OCI-LY3 (cell line): Measurements from ENCODE around the gene JUN.

Source experiments
- H2AFZ ChIP-seq: fragments of 200-600, 300-600 bp; shearing (Covaris generic); 2 replicates; pipeline ENCODE4 v1.6.0; 2014; ENCODE audit warnings: antibody characterized with exemption, low read depth, low read length
- H3K27ac ChIP-seq: fragments of 200-600, 300-600 bp; sonication (generic); 2 replicates; pipeline ENCODE4 v1.5.1; 2014; ENCODE audit warnings: mild to moderate bottlenecking, low read length, moderate library complexity, mixed read lengths
- H3K27me3 ChIP-seq: fragments of 200-600, 300-600 bp; sonication (generic); 2 replicates; pipeline ENCODE4 v1.6.1; 2014; ENCODE audit warnings: low read depth, low read length, mixed read lengths
- H3K36me3 ChIP-seq: fragments of 200-600, 300-600 bp; sonication (generic); replicated peaks from 2 replicates; pipeline ENCODE3; 2014; ENCODE audit warnings: low read depth, low read length, mixed read lengths
- H3K4me1 ChIP-seq: fragments of 300-600, 200-600 bp; sonication (generic); 2 replicates; pipeline ENCODE4 v1.6.1; 2014; ENCODE audit warnings: low read length, mixed read lengths
- H3K4me2 ChIP-seq: fragments of 200-600, 300-600 bp; sonication (generic); 2 replicates; pipeline ENCODE4 v1.6.1; 2014; ENCODE audit warnings: low read length, mixed read lengths
- H3K4me3 ChIP-seq: fragments of 300-600, 200-600 bp; sonication (generic); 2 replicates; pipeline ENCODE4 v1.5.1; 2014; ENCODE audit warnings: antibody characterized with exemption, mild to moderate bottlenecking, low read length, moderate library complexity
- H3K79me2 ChIP-seq: fragments of 300-600, 200-600 bp; shearing (Covaris generic); 2 replicates; pipeline ENCODE4 v1.6.1; 2014; ENCODE audit warnings: mild to moderate bottlenecking, low read length, mixed read lengths
- H3K9ac ChIP-seq: fragments of 300-600, 200-600 bp; shearing (Covaris generic); 2 replicates; pipeline ENCODE4 v1.6.0; 2014; ENCODE audit warnings: mild to moderate bottlenecking, low read length, moderate library complexity
- H3K9me3 ChIP-seq: fragments of 200-600, 300-600 bp; shearing (Covaris generic); 2 replicates; pipeline ENCODE4 v1.6.1; 2014; ENCODE audit warnings: low read length, mixed read lengths; ENCODE audit not compliant: insufficient read depth
- H4K20me1 ChIP-seq: fragments of 200-600, 300-600 bp; sonication (generic); 2 replicates; pipeline ENCODE4 v1.6.1; 2016; ENCODE audit warnings: low read length, mixed read lengths; ENCODE audit not compliant: insufficient read depth
- CTCF ChIP-seq: fragments of 200-600, 300-600 bp; sonication (generic); IDR thresholded peaks from 2 replicates; pipeline ENCODE4 v1.5.1; 2014; ENCODE audit warnings: antibody characterized with exemption, low read length, low read depth
- EZH2phosphoT487 ChIP-seq: fragments of 200-600 bp; shearing (Covaris generic); IDR thresholded peaks from 2 replicates; pipeline ENCODE4 v1.6.1; 2018; ENCODE audit warnings: antibody characterized with exemption, mixed run types, low read depth

JUN gene

DNA sequence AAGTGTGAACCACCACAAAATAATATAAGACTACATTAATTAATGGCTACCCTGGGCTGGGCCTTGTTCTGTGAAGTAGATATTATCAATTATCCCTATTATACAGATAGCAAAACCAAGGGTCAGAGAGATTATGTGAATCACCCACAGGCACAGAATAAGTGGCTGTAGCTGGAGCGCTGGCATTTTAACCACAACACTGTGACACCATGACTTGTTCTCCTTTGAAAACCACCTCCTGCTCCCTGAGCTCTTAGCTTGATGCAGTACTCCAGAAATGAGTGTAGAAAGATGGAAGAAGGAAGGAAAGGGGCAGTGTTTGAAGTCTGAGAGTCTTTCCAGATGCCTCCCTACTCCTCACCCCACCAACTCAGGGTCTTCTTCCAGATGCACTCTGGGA is 29.5 kb upstream of the JUN start:
- H3K4me2 ChIP-seq: no peak overlapping the region
- H4K20me1 ChIP-seq: no peaks in the 10 kb centered on the region
- no peak overlapping the region for H3K27ac ChIP-seq
- TF ChIP-seq EZH2phosphoT487 (no peak), CTCF (no peak)
- H3K36me3 ChIP-seq: no peaks in the 10 kb centered on the region
- H3K9ac ChIP-seq: no peak overlapping the region
- no peaks in the 10 kb centered on the region for H3K9me3 ChIP-seq
- H3K79me2 ChIP-seq: no peaks in the 10 kb centered on the region
- H3K4me3 ChIP-seq: no peak overlapping the region
- no peaks in the 10 kb centered on the region for H3K27me3 ChIP-seq
- no peak overlapping the region for H2AFZ ChIP-seq
- peaks cover 21% of the 10 kb centered on the region for H3K4me1 ChIP-seq

DNA sequence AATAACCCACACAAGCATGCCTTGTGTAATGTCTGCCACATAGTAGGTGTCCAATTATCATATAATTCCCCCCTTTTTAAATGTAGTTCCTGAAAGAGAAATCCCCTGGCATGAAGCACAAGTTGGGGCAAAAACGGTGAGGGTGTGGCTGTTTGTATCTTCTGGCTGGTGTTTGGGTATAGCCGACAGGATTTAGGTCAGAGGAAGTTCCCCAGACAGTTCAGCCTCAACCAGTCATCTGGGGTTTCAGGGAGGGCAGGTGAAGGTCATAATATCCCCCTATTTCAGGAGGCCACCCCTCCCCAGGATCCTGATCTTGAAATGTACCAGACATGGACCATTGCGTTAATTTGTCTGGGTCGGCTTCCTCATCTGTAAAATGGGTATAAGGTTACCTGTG is 29.1 kb upstream of the JUN start:
- H3K79me2 ChIP-seq: no peaks in the 10 kb centered on the region
- TF ChIP-seq CTCF (no peak), EZH2phosphoT487 (no peak)

DNA sequence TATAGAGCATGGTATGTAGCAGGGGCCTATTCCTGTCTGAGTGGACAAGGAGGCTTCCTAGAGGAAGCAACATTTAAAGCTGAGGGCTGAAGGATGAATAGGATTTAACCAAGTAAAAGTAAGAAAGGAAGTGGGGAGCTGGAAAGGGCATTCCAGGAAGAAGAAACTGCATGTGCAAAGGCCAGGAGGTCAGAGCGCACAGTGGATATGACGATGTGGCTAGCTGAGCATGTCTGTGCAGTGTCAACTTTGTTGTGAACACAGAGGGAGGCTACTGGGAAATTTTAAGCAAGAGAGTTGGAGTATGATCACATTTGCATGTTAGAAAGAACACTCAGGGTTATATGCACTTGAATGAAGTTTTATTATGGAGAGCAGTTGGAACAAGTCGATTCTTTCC is 28.6 kb upstream of the JUN start:
- H2AFZ ChIP-seq: no peak overlapping the region
- no peak overlapping the region for H3K9ac ChIP-seq
- no peaks in the 10 kb centered on the region for H4K20me1 ChIP-seq
- H3K27ac ChIP-seq: no peak overlapping the region
- no peaks in the 10 kb centered on the region for H3K36me3 ChIP-seq
- TF ChIP-seq EZH2phosphoT487: no peak
- no peak for TF ChIP-seq CTCF
- no peaks in the 10 kb centered on the region for H3K79me2 ChIP-seq
- H3K4me3 ChIP-seq: no peak overlapping the region
- no peak overlapping the region for H3K4me2 ChIP-seq
- H3K27me3 ChIP-seq: no peaks in the 10 kb centered on the region
- no peaks in the 10 kb centered on the region for H3K9me3 ChIP-seq
- peaks cover 21% of the 10 kb centered on the region for H3K4me1 ChIP-seq

More for the DNA sequence above, 29.1 kb upstream of the JUN start:
- Histone ChIP-seq H3K27me3 (no peaks in the 10 kb centered on the region), H3K4me3 (no peak overlapping the region), H3K9ac (no peak overlapping the region), H3K36me3 (no peaks in the 10 kb centered on the region), H3K9me3 (no peaks in the 10 kb centered on the region), H3K27ac (no peak overlapping the region), H4K20me1 (no peaks in the 10 kb centered on the region), H2AFZ (no peak overlapping the region), H3K4me1 (peaks cover 21% of the 10 kb centered on the region), H3K4me2 (no peak overlapping the region)

GRCh38 chr1:58811303-58811702 is 27.5 kb upstream of the JUN start:
- Histone ChIP-seq H4K20me1 (no peaks in the 10 kb centered on the region), H3K9me3 (no peaks in the 10 kb centered on the region), H3K79me2 (no peaks in the 10 kb centered on the region), H3K4me1 (peaks cover 18% of the 10 kb centered on the region), H3K4me3 (no peak overlapping the region), H2AFZ (no peak overlapping the region), H3K27ac (no peak overlapping the region), H3K9ac (no peak overlapping the region), H3K27me3 (no peaks in the 10 kb centered on the region), H3K36me3 (no peaks in the 10 kb centered on the region), H3K4me2 (no peak overlapping the region)
- TF ChIP-seq CTCF: no peak
- no peak for TF ChIP-seq EZH2phosphoT487
